ENCODE measurements around the gene SCMH1. TPM values are rescaled to one million over a fixed set of nuclear protein-coding genes. Genes with fewer than 3 reads are reported as not detected.

Gene SCMH1
- total RNA-seq, 1 experiment from 2014 or later, result 25.9 TPM

DNA sequence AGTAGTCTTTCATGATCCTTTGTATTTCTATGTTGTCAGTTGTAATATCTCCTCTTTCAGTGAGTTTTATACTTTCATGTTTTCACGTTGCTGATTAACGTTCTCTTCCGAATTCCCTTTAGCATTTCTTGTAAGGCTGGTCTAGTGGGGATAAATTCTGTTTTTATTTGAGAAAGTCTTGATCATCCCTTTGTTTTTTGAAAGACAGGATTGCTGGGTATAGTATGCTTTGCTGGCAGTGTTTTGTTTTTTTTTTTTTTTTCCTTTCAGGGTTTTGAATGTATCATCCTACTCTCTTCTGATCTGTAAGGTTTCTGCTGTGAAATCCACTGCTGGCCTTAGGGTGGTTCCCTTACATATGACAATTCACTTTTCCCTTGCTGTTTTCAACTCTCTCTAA lies 74.4 kb downstream of the SCMH1 start:
- intact Hi-C loops (cut with micrococcal nuclease; ENCODE audit: unreplicated experiment), result no loop called here
- no peak for DNase-seq
- no peaks in the 10 kb centered on the region for H3K4me1 Mint-ChIP-seq (ENCODE audit: low read depth, unreplicated experiment)
- no peak overlapping the region for H3K4me3 Mint-ChIP-seq (ENCODE audit: low read depth, unreplicated experiment)
- no peak overlapping the region for H3K27ac Mint-ChIP-seq (ENCODE audit: unreplicated experiment)
- no peaks in the 10 kb centered on the region for H3K36me3 Mint-ChIP-seq (ENCODE audit: insufficient read depth, unreplicated experiment)
- CTCF ChIA-PET, result no interaction called here
- peaks cover 17% of the 10 kb centered on the region for H3K9me3 Mint-ChIP-seq (ENCODE audit: low read depth, unreplicated experiment)
- no TSS peak for BruUV-seq (replicated peaks)
- TF ChIP-seq, protein P1, sequence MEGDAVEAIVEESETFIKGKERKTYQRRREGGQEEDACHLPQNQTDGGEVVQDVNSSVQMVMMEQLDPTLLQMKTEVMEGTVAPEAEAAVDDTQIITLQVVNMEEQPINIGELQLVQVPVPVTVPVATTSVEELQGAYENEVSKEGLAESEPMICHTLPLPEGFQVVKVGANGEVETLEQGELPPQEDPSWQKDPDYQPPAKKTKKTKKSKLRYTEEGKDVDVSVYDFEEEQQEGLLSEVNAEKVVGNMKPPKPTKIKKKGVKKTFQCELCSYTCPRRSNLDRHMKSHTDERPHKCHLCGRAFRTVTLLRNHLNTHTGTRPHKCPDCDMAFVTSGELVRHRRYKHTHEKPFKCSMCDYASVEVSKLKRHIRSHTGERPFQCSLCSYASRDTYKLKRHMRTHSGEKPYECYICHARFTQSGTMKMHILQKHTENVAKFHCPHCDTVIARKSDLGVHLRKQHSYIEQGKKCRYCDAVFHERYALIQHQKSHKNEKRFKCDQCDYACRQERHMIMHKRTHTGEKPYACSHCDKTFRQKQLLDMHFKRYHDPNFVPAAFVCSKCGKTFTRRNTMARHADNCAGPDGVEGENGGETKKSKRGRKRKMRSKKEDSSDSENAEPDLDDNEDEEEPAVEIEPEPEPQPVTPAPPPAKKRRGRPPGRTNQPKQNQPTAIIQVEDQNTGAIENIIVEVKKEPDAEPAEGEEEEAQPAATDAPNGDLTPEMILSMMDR (IDR thresholded peaks at IDR 0.05; ENCODE audit: unreplicated experiment), result no peak
- H3K27me3 Mint-ChIP-seq (ENCODE audit: unreplicated experiment), result no peaks in the 10 kb centered on the region

DNA sequence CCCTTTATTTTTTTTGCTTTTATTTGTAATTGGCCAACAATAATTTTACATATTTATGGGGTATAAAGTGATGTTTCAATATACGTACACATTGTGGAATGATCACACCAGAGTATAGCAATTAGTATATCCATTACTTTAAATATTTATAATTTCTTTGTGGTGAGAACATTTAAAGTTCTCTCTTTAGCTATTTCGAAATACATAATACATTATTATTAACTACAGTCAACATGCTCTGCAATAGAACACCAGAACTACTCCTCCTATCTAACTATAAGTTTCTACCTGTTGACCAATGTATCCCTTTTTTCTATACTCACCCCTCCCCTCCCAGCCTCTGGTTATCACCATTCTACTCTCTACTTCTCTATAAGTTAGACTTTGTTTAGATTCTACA lies 77.4 kb downstream of the SCMH1 start:
- BruUV-seq (replicated peaks), result no TSS peak
- H3K4me3 Mint-ChIP-seq (ENCODE audit: low read depth, unreplicated experiment), result no peak overlapping the region
- no peaks in the 10 kb centered on the region for H3K36me3 Mint-ChIP-seq (ENCODE audit: insufficient read depth, unreplicated experiment)
- no peaks in the 10 kb centered on the region for H3K4me1 Mint-ChIP-seq (ENCODE audit: low read depth, unreplicated experiment)
- intact Hi-C loops (cut with micrococcal nuclease; ENCODE audit: unreplicated experiment), result no loop called here
- CTCF ChIA-PET, result no interaction called here
- H3K27me3 Mint-ChIP-seq (ENCODE audit: unreplicated experiment), result no peaks in the 10 kb centered on the region
- DNase-seq, result no peak
- peaks cover 8% of the 10 kb centered on the region for H3K9me3 Mint-ChIP-seq (ENCODE audit: low read depth, unreplicated experiment)
- TF ChIP-seq, protein P1 (IDR thresholded peaks at IDR 0.05; ENCODE audit: unreplicated experiment), result no peak
- H3K27ac Mint-ChIP-seq (ENCODE audit: unreplicated experiment), result no peak overlapping the region

DNA sequence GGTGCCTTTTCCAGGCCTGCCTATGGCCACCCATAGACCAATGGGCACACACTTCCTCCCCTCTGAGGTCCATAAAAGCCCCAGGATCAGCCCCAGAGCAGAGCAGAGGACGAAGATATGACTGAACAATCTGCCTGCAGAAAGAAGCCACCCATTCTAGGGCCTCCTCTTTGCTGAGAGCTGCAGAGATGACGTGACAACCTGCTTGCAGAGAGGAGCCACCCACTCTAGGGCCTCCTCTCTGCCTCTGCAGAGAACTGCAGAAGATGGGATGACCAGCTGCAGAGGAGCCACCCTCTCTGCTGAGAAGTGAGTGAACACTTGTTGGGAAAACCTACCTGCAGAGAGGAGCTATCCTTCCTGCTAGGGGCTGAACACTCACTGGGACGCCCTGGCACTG lies 79.7 kb downstream of the SCMH1 start:
- TF ChIP-seq, protein P1 (IDR thresholded peaks at IDR 0.05; ENCODE audit: unreplicated experiment), result no peak
- no TSS peak for BruUV-seq (replicated peaks)
- no peak for DNase-seq
- intact Hi-C loops (cut with micrococcal nuclease; ENCODE audit: unreplicated experiment), result no loop called here
- CTCF ChIA-PET, result no interaction called here
- Mint-ChIP-seq H3K36me3 (ENCODE audit: insufficient read depth, unreplicated experiment) (no peaks in the 10 kb centered on the region), H3K27me3 (ENCODE audit: unreplicated experiment) (no peaks in the 10 kb centered on the region), H3K9me3 (ENCODE audit: low read depth, unreplicated experiment) (no peaks in the 10 kb centered on the region), H3K4me1 (ENCODE audit: low read depth, unreplicated experiment) (no peaks in the 10 kb centered on the region), H3K27ac (ENCODE audit: unreplicated experiment) (no peak overlapping the region), H3K4me3 (ENCODE audit: low read depth, unreplicated experiment) (no peak overlapping the region)

GRCh38 chr1:41161846-41162245 lies 80.3 kb downstream of the SCMH1 start:
- H3K4me1 Mint-ChIP-seq (ENCODE audit: low read depth, unreplicated experiment), result no peaks in the 10 kb centered on the region
- no peaks in the 10 kb centered on the region for H3K9me3 Mint-ChIP-seq (ENCODE audit: low read depth, unreplicated experiment)
- intact Hi-C loops (cut with micrococcal nuclease; ENCODE audit: unreplicated experiment), result no loop called here
- H3K27me3 Mint-ChIP-seq (ENCODE audit: unreplicated experiment), result no peaks in the 10 kb centered on the region
- TF ChIP-seq, protein P1 (IDR thresholded peaks at IDR 0.05; ENCODE audit: unreplicated experiment), result no peak
- no peak overlapping the region for H3K27ac Mint-ChIP-seq (ENCODE audit: unreplicated experiment)
- DNase-seq, result no peak
- H3K36me3 Mint-ChIP-seq (ENCODE audit: insufficient read depth, unreplicated experiment), result no peaks in the 10 kb centered on the region
- BruUV-seq (replicated peaks), result no TSS peak
- CTCF ChIA-PET, result no interaction called here
- no peak overlapping the region for H3K4me3 Mint-ChIP-seq (ENCODE audit: low read depth, unreplicated experiment)
